Measurements from ENCODE around the gene LRRK2.

GRCh38 chr12:40382217-40382616 lies 157.4 kb downstream of the LRRK2 start:
- TF ChIP-seq, protein P1, sequence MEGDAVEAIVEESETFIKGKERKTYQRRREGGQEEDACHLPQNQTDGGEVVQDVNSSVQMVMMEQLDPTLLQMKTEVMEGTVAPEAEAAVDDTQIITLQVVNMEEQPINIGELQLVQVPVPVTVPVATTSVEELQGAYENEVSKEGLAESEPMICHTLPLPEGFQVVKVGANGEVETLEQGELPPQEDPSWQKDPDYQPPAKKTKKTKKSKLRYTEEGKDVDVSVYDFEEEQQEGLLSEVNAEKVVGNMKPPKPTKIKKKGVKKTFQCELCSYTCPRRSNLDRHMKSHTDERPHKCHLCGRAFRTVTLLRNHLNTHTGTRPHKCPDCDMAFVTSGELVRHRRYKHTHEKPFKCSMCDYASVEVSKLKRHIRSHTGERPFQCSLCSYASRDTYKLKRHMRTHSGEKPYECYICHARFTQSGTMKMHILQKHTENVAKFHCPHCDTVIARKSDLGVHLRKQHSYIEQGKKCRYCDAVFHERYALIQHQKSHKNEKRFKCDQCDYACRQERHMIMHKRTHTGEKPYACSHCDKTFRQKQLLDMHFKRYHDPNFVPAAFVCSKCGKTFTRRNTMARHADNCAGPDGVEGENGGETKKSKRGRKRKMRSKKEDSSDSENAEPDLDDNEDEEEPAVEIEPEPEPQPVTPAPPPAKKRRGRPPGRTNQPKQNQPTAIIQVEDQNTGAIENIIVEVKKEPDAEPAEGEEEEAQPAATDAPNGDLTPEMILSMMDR (IDR thresholded peaks at IDR 0.05; ENCODE audit: insufficient read depth, low read length) = no peak
- TF ChIP-seq POLR2AphosphoS5 (IDR thresholded peaks at IDR 0.05; ENCODE audit: low read depth) (no peak), GABPA (IDR thresholded peaks at IDR 0.05; ENCODE audit: low read depth) (no peak)

Measured in HL-60 (cell line).